Activated T-cell treated with anti-CD3 and anti-CD28 coated beads, Interleukin-2, amount 50 U/mL, for 1 hour (primary cell): ENCODE data around the gene NLGN4Y.
"Not testable (repeated sequence)": the region's sequence is repeated elsewhere in the genome, so short reads cannot be mapped to it uniquely, and the experiment has no call there.

Experiments
- DNase-seq: peaks from one replicate; pipeline ENCODE4 v3.0.0-alpha.2; 2020

Gene NLGN4Y

DNA sequence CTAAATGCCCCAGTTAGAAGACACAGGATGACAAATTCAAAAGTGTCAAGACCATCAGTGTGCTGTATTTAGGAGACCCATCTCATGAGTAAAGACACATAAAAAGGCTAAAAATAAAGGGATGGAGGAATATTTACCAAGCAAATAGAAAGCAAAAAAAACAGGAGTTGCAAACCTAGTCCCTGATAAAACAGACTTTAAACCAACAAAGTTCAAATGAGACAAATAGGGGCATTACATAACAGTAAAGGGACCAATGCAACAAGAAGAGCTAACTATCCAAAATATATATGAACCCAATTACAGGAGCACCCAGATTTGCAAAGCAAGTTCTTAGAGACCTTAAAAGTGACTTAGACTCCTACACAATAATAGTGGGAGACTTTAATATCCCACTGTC, 336.1 kb downstream of the NLGN4Y start:
- no peak for DNase-seq

DNA sequence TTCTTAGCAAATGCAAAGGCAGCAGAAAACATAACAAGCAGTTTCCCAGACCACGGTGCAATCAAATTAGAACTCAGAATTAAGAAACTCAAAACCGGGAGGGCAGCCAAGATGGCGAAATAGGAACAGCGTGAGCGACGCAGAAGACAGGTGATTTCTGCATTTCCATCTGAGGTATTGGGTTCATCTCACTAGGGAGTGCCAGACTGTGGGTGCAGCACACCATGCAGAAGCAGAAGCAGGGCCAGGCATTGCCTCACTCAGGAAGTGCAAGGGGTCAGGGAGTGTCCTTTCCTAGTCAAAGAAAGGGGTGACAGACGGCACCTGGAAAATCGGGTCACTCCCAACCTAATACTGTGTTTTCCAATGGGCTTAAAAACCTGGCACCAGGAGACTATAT, 336.7 kb downstream of the NLGN4Y start:
- not testable (repeated sequence) for DNase-seq

DNA sequence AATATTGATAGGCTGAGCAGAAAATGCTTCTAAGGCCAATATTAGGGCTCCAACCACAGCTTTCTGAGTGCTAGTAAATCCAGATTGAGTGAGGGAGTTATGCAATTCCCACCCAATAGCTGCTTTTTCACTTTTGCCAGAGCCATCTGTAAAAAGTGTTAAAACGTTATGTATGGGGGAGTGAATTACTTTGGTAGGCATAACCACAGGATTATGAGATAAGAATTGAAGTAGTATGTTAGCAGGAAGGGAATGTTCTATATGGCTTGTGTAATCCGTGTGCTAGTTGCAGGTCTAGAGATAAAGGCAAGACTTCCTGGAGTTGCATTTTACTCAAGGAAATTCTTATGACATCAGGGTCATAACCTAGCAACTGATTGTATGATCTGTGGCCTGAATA, 347.6 kb downstream of the NLGN4Y start:
- DNase-seq = no peak
